HFFc6 (cell line): Measurements from ENCODE around the gene CLEC18B. TPM values are rescaled to one million over a fixed set of nuclear protein-coding genes. Genes with fewer than 3 reads are reported as not detected.
"Not testable (repeated sequence)": the region's sequence is repeated elsewhere in the genome, so short reads cannot be mapped to it uniquely, and the experiment has no call there.

Source experiments
- DNase-seq: peaks from one replicate; pipeline ENCODE4 v3.0.0-alpha.2; 2018
- H3K27ac Mint-ChIP-seq: 2 replicates; pipeline ENCODE4 v1.8.0; 2020; ENCODE audit warnings: mild to moderate bottlenecking, mixed read lengths
- H3K27me3 Mint-ChIP-seq: 2 replicates; pipeline ENCODE4 v1.8.0; 2021; ENCODE audit warnings: mild to moderate bottlenecking, moderate library complexity, mixed read lengths; ENCODE audit not compliant: insufficient read depth
- H3K36me3 Mint-ChIP-seq: 2 replicates; pipeline ENCODE4 v1.8.0; 2021; ENCODE audit warnings: low read depth, mixed read lengths
- H3K4me1 Mint-ChIP-seq: 2 replicates; pipeline ENCODE4 v1.8.0; 2020; ENCODE audit warnings: low read depth, mixed read lengths
- H3K4me3 Mint-ChIP-seq: 2 replicates; pipeline ENCODE4 v1.8.0; 2020; ENCODE audit warnings: mild to moderate bottlenecking, moderate library complexity, mixed read lengths
- H3K9me3 Mint-ChIP-seq: 2 replicates; pipeline ENCODE4 v1.8.0; 2020; ENCODE audit warnings: mild to moderate bottlenecking, mixed read lengths
- total RNA-seq, 6 experiments: library from RNA; stranded (reverse); fragmentation: NEBNext Ultra II Directional; extraction: Animal tissue kit (Norgen Biotek cat#: 25700); gene quantifications; 2 replicates in 1 of 6; 3 replicates in 5 of 6; pipeline ENCODE4 v1.2.3, GENCODE V29; 2021

CLEC18B gene
- total RNA-seq, 6 experiments from 2014 or later = 0.14 to 0.32 TPM; not detected in 4

GRCh38 chr16:74361646-74362610 lies 59.4 kb downstream of the CLEC18B start:
- not testable (repeated sequence) for H3K4me3 Mint-ChIP-seq, H3K27me3 Mint-ChIP-seq, H3K27ac Mint-ChIP-seq, DNase-seq, H3K36me3 Mint-ChIP-seq, H3K9me3 Mint-ChIP-seq, H3K4me1 Mint-ChIP-seq

Other genes starting within 250 kb of the CLEC18B start
- 100 to 1,000 TPM in 4 of 6 experiments, 10 to 100 TPM in 2; 94.8 to 120 (median 103) TPM for gene PSMD7, start 124.7 kb downstream of the CLEC18B start, total RNA-seq
- 1 to 10 TPM in 2 of 6 experiments, under 1 TPM in 4; 0.75 to 1.2 (median 0.93) TPM for gene NPIPB15, start 45.2 kb downstream of the CLEC18B start, total RNA-seq
- 100 to 1,000 TPM; 149 to 167 (median 161) TPM for gene GLG1, start 185.6 kb upstream of the CLEC18B start, total RNA-seq
- gene RFWD3, start 245.4 kb upstream of the CLEC18B start, total RNA-seq = 10 to 100 TPM; 27.2 to 44.4 (median 42.9) TPM